GM03348 (cell line): Measurements from ENCODE around the gene MGA.
"Not testable (repeated sequence)": the region's sequence is repeated elsewhere in the genome, so short reads cannot be mapped to it uniquely, and the experiment has no call there.

Experiments
- DNase-seq: peaks from one replicate; pipeline ENCODE4 v3.0.0; 2012; ENCODE audit warnings: low spot score

The MGA gene

DNA sequence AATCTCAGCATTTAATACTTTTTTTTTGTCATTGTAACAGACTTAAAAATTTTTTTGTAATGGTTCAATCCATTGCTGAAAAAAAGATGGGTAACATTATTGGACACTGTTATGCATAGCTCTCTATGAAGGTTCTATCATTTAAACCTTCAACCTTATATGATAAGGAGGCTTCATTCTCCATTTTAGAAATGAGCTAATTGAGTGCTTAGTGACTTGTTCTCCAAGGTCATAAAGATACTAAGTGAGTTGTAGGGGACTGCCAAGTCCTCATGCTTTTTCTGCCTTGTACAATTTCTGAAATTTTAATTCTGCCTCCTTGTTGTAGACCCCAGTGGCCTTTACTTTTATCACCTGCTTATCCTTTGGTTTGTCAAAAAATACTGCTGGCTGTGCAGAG, 56.7 kb downstream of the MGA start:
- no peak for DNase-seq

DNA sequence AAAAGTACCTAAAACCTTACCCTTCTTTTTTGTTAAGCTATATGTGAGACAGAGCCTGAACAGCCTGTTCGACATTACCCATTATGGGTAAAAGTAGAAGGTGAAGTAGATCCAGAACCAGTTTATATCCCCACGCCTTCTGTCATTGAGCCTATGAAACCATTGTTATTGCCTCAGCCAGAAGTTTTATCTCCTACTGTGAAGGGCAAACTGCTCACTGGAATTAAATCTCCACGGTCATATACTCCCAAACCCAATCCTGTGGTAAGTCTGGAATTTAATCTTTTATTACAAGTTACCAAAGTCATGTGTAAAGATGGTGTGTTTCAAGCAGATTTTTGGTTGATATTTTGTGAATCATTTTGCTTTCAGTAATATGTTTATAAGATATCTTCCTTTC, 66.9 kb downstream of the MGA start:
- DNase-seq, result peak; percentile 38

DNA sequence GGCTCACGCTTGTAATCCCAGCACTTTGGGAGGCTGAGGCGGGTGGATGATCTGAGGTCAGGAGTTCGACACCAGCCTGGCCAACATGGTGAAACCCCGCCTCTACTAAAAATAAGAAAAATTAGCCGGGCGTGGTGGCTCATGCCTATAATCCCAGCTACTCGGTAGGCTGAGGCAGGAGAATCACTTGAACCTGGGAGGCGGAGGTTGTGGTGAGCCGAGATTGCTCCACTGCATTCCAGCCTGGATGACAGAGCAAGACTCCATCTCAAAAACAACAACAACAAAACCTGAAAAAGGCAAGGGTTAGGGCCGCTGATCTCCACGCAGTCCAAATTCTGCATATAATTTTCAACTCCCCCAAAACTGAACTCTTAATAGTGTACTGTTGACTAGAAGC, 67.9 kb downstream of the MGA start:
- not testable (repeated sequence) for DNase-seq

DNA sequence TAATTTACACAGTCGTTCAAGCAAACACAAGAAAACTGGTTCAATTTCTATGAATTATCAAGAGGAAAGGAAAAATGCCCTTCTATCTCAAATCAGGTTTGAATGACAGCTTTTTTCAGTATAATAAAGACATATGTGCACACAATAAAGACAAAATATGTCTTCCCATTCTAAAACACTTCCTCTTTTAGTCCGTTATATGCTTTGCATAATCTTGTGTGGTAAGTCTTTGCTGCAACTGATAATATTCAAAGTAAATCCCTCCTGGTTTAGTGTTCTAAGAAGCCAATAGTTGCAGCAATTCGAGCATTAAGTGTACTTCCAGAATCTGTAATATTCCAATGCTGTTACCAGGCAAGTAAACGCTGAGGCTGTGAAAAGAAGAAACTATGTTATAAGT, 70.3 kb downstream of the MGA start:
- DNase-seq, result no peak

DNA sequence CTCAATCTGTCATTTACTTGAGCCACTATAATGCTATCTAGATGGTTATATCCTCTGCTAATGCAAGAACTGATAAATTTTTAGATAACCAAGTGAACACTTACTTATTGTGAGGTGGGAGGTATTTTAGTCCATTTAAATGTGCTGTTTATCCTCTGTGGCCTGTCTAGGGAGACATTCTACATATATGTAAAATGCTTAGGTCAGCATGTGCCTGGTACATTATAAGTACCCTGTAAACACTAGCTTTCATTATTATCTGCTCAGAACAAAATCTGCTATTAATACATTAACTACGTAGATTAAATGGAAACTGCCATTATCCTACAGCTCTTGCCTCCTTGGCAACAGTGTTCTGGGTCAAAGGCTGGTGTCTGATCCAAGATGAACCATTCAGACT, 72.3 kb downstream of the MGA start:
- no peak for DNase-seq

DNA sequence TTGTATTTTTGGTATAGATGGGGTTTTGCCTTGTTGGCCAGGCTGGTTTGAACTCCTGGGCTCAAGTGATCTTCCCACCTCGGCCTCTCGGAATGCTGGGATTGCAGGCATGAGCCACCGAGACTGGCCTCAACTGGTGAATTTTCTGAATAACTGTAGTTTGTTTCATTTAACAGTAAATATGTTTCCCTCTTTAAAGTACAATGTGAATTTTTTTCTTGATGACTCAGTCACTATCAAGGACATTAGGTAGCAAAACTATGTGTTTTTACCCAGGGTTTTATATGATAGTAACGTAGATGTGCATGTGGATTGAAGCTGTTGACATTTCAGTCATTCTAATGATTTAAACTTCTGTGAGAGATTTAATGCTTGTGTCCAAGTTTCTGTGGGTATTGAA, 73.9 kb downstream of the MGA start:
- no peak for DNase-seq

DNA sequence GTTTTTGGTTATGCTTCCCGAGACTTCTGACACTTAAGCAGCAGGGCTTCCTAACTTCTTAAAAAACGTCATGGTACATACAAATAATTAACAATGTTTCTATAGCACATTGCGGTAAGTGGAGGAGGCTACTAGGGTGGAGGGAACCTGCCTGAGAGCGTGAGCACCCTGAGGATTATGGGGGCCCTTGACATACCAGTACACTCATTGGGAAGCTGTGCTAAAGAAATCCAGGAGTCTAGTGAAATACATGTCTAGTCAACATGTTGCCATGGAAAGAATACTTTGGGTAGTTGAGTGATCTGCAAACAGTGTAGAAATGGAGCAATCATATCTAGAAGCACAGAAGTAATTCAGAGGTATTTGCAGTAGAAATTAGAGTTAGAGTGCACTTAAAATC, 74.8 kb downstream of the MGA start:
- DNase-seq, result no peak

DNA sequence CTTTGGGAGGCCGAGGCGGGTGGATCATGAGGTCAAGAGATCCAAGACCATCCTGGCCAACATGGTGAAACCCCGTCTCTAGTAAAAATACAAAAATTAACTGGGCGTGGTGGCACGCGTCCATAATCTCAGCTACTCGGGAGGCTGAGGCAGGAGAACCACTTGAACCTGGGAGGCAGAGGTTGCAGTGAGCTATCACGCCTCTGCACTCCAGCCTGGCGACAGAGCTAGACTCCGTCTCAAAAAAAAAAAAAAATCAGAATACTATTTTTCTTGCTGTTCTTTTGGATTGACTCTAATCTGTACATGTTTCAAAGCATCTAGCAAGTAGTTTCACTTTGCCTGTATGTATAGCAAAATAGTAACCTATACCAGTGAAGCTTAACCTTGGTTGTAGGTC, 75.3 kb downstream of the MGA start:
- not testable (repeated sequence) for DNase-seq

DNA sequence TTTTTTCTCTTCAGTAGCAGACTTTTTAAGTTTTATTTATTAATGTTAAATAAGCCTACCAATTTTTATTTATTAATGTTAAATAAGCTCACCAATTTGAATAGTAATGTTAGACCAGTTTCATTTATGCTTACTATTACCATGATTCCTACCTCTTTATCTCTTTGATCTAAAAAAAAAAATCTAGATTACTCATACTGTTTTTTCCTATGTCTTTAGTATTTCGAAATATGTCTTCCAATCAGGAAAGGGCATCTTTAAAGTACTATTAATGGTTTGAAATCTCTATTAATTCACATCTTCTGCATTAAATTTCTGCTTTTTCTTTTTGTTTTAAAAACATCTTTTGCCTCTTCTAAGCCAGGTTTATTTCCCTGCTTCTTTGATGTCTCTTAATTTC, 86.6 kb downstream of the MGA start:
- DNase-seq, result peak; percentile 42

DNA sequence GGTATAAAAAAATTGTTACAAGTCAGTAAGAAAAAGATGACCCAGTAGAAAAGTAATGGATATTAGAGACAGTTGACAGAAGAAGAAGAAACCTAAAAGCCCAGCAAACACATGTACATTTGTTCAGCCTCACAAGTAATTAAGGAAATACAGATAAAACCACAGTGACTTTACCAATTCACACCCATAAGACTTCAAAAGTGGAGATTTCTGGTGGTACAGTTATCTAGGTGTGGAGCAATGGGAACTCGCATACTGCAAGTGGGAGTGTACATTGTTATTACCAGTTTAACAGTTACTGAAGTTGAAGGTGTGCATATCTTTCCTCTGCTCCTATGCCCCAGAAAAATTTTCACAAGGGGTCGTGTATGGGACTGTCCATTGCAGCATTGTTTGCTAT, 96.0 kb downstream of the MGA start:
- no peak for DNase-seq

DNA sequence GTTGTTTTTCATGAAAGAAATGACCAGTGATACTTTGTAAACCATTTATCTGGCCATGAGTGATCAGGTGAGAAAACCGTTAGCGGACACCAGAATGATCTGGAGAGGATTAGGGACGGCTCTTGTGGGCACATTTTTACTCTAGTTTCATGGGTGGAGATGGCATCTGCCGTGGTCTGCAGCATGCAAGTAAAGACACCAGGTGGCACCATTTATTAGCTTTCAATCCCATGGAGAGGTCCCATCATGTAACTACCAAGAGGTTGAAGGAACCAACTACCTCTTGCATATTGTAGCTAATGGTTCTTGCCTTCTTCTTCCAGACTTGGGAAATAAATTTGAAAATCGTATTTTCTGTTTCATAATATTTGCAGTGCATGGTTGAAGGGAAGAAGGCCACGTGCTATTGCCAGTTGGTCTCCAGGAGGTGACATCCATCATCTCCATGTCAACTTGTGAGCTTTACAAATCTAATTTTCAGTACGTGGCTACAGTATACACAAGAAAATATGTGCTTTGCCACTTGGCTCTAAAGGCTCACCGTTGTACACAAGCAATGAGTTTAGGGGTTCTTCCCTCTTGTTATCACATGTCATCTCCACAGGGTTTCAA, 112.6 kb downstream of the MGA start:
- peak; percentile 80 for DNase-seq

DNA sequence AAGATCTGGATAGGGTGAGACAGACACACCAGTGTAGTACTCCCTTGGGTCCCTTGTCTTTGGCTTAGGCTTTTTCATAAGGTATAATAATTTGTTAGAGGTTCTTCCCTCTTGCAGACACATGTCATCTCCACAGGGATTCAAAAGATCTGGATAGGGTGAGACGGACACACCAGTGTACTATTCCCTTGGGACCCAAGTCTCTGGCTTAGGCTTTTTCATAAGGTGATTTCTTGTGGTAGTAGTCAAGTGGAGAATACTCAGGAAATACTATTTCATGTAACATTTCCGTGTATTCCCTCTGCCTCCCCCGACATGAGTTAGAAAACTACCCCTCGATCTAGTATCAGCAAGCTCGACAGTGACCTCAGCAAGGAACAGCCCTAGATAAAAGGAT, 113.1 kb downstream of the MGA start:
- DNase-seq, result no peak

DNA sequence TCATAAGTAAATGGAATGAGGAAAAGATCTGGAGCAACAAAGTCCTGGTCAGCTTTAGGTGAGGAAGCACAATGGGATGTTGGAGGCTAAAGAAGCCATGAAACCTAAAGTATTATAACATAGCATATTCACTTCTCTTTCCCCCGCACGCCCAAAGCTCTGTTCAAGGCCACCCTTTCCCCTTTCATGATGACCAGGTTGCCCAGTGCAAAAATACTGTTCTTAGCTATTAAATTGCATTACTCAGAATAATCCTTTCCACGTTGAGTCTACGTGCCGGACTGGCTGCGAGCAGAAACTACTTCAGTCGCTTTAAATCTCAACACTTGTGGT, 113.5 kb downstream of the MGA start:
- no peak for DNase-seq

DNA sequence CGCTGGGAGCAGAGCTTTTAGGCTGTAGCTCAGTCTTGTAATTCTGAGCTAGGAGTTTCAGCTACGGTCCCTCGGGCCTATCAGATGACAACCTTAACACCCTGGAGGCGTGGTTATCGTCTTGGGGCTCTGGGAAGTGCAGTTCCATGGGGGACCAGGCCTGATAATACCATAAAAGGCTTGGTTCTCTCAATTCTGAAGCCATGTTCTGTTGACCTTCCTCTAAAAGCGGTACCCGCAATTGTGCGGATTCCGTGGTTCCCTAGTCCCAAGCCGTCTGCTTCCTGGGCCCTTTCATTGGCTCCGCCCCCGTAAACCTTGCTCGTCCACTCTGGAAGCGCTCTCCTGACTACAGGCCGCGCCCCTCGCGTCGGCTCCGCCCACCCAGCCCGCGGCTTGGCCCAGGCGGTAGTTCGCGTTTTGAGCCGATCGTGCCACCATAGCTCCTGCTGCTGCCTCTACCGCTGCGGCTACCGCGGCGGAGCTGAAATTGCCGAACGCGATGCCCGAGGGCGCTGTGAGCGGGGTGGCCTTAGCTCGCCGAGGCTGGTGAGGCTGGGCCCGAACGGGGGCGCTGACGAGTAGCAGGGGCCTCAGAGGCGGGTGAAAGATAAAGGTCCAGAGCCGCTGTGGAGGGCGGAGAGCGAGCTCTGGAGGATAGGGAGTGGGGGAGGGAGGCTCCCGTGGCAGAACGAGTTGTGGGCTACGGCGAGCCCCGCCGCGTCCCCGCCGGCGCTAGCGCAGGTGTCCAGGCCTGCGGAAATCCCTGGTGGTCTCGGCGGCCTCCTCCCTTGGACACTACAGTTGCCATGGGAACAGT, 114.1 kb downstream of the MGA start, which contains the start of gene MAPKBP1:
Gene MAPKBP1, plus strand, starts transcription at position 423 of the 820 bp plus-strand sequence. CDS start 792 bp downstream, outside the sequence.
- peak; percentile 98 for DNase-seq

DNA sequence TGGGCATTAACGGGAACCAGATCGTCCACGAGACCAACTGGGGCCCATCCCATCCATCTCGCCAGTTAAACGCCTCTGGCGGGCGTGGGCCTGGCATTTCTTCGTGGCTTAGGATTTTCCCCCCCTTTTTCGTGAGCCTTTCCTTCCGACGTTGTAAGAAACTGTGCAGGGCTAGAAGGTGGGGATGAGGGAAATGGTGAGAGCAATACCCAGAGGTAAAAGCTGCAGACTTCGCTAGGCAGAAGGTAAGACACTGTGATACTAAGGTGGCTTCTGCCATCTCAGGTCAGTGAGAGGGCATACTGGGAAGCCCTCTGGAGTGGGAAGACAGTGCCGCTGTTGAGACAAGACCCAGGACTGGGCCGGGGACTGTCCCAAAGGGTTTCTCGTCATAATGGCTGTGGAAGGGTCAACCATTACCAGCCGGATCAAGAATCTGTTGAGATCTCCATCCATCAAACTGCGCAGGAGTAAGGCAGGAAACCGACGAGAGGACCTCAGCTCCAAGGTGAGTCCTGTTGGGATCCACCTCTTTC, 114.7 kb downstream of the MGA start:
- no peak for DNase-seq

DNA sequence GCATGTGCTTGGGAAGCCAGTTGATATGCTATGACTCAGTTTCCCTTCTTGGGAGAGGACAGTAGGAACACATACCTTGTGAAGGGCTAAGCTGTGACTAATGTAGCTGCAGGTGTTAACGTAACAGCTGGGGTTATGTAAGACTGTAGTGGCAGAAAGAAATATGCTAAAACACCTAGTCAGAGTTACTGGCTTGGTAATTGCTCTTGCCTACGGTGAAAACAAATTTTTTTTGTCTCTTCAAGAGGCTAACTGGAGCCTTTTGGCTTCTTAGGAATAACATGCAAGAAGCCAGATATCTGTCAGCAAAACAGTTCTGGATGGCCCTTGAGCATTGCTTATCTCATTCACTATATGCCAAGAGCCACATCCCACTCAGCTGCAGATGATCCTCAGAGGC, 115.4 kb downstream of the MGA start:
- no peak for DNase-seq

DNA sequence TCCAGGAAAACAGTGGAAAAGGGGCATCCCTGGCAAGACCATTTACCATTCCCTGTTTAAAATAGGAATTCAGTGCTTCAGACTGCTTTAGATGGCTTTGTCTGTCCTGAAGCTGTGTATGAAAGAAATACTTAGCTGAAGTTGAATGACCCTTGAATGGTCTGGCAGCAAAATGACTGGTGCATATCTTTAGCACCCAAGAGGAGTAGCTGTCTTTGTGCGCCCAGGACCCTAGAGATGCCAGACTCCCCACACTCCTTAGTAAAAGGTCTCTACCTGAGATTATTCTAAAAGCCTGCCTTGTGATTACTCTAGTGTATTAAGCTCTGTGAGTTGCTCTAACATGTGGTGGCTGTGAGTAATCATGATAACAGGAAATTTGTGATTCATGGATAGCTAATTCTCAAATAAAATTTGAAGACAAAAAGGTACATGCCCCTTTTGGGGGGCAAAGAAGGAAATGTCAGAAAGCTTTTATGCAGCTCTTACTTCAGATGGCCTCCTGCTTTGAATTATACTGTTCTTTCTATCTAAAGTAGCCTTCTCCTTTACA, 117.3 kb downstream of the MGA start:
- no peak for DNase-seq

DNA sequence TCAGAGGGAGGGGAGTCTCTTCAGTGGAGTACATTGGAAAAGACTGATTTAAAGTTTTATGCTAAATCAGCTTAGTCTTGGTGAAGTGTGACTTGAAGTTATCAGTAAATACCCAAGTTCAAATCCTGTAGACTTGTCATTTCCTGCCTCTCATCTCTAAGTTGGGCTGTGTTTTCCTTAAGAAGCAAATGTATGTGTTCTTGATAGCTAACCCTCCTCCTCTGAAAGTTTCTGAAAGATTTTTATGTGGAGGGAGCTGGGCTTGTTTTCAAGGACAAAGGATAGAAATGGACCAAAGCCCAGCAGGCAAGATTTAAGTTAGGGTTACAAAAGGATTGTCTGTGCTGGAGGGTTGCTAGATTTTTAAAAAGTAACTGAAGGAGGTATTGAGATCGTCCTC, 118.3 kb downstream of the MGA start:
- no peak for DNase-seq

DNA sequence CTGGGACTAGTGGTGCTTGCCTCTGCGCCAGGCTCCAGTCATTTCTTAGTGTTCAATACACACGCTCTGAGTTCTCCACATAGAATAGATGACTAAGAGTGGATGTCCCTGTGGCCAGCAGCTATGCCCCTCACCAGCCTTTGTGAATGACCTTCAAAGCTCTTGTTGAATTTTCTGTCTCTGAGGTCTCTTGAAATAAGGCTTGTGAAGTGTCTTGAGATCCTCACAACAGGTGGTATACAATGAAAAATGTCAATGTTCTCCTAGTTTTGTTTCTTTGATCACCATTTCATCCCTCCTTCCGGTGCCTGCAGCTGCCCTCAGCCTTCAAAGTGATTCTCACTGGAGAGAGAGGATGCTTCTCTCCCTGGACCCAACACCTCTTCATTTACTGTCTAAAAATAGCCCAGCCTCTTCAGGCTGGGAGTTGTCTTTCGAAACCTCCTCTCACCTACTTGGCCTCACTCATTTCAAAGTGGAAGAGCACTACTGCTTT, 119.5 kb downstream of the MGA start:
- no peak for DNase-seq

DNA sequence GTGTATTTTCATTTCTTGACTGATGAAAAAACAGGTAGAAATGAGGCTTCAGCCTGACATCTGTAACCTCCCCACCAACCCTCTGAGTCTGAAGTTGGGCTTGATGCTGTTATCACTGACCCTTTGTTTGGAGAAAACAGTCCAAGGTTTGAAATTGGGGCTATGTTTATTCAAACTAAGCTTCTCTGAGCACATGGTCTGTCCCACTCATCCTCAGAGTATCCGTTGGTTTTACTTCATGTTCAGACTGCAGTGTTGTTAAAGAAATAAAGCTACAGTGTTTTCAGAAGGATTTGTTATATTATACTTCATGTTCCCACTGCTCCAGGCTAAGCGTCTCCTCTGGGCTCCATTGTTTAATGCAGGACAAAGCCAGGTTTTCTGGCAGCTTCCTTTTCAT, 120.1 kb downstream of the MGA start:
- no peak for DNase-seq

DNA sequence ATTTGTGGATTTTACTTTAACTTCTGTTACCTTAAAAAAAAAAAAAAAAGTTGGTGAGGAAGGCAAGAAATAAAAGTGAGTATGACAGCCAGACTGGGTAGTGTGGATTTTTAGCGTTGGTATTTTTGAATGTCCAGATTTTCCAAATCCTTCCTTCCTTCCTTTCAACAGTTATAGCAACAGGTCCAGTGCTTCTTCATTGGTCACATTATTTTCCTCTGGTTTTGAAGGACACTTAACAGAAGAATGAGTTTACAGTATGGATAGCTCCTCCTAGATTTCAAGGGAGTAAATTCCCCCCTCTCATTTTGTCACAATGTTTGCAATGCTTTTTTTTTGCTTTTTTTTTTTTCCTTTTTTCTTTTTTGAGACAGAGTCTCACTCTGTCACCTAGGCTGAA, 120.5 kb downstream of the MGA start:
- DNase-seq, result no peak

DNA sequence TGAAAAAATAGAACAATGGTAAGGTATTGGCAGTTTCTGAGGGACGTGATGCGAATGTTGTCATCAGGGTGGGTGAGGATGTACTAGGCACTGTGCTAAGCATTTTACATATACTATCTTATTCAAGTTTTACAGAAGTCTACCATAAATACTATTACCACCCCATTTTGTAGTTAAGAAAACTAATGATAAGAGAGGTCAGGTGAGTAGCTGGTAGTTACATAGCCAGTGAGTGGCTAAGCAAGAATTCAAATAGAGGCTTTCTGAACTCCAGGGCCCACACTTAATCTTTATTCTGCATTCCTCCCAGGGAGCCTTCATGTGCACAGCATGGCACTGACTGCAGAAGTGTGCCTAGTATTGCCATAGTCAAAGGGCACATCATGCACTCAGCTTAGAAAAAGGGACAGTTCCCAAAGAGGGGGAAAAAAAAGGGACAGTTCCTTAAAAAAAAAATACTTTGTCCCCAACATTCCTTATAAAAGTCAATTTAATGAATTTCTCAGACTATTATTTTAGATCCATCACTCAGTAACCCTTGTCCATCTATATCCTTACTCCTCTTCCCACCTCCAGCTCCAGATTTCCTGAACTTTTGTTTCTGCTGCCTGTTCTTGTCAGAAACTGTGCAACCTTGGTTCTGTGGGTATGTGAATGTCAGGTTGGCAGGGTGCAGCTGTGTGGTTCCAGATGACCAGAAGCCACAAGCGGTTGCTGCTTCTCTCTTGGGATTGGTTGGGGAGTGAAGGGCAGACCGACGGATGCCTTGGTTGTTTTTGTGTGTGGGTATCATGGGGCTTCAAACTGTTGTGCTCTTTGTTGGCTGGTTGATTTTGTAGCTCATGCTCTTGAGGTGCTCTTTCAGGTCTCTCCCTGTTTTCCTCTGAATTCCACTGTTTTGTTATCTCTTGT, 122.4 kb downstream of the MGA start:
- DNase-seq, result no peak
